HG03060 (cell line): ENCODE measurements around the gene RUFY3.
"Not testable (repeated sequence)": the region's sequence is repeated elsewhere in the genome, so short reads cannot be mapped to it uniquely, and the experiment has no call there.

Source experiments
- ATAC-seq: cut with Tn5 transposase; IDR thresholded peaks from one replicate; pipeline ENCODE4 v1.9.1; 2021; ENCODE audit warnings: low read depth, moderate number of reproducible peaks; ENCODE audit not compliant: unreplicated experiment

RUFY3 gene

GRCh38 chr4:70704931-70705182 lies 16.9 kb upstream of the RUFY3 start:
- ATAC-seq: peak; percentile 18

- ATAC-seq: peak; percentile 37
Observed at GRCh38 chr4:70705183-70706043, 16.4 kb upstream of the RUFY3 start.

- ATAC-seq: no peak
Observed at GRCh38 chr4:70706044-70706461, 15.7 kb upstream of the RUFY3 start.

- ATAC-seq: no peak
Observed at GRCh38 chr4:70706516-70706915, 15.2 kb upstream of the RUFY3 start.

- ATAC-seq: no peak
Observed at GRCh38 chr4:70709611-70710205, 12.1 kb upstream of the RUFY3 start.

- ATAC-seq: no peak
Observed at GRCh38 chr4:70711599-70711998, 10.2 kb upstream of the RUFY3 start.

GRCh38 chr4:70712150-70712549 lies 9.6 kb upstream of the RUFY3 start:
- ATAC-seq: no peak

GRCh38 chr4:70712604-70713452 lies 8.9 kb upstream of the RUFY3 start:
- no peak for ATAC-seq

GRCh38 chr4:70713453-70714078 lies 8.2 kb upstream of the RUFY3 start:
- peak; percentile 33 for ATAC-seq

GRCh38 chr4:70714079-70714887 lies 7.5 kb upstream of the RUFY3 start:
- peak; percentile 49 for ATAC-seq

GRCh38 chr4:70715097-70715496 lies 6.7 kb upstream of the RUFY3 start:
- no peak for ATAC-seq

- ATAC-seq: no peak
Observed at GRCh38 chr4:70718811-70719604, 2.8 kb upstream of the RUFY3 start.

- no peak for ATAC-seq
Observed at GRCh38 chr4:70722199-70722791, 531 bp downstream of the RUFY3 start.

GRCh38 chr4:70724463-70724862 lies 2.7 kb downstream of the RUFY3 start:
- no peak for ATAC-seq

GRCh38 chr4:70725633-70726032 lies 3.9 kb downstream of the RUFY3 start:
- ATAC-seq: no peak

- not testable (repeated sequence) for ATAC-seq
Observed at GRCh38 chr4:70726515-70726914, 4.8 kb downstream of the RUFY3 start.

- no peak for ATAC-seq
Observed at GRCh38 chr4:70728091-70728490, 6.3 kb downstream of the RUFY3 start.

- not testable (repeated sequence) for ATAC-seq
Observed at GRCh38 chr4:70732878-70733277, 11.1 kb downstream of the RUFY3 start.
